ENCODE measurements around the gene MTA3.
"Not testable (repeated sequence)": the region's sequence is repeated elsewhere in the genome, so short reads cannot be mapped to it uniquely, and the experiment has no call there.

Gene MTA3

DNA sequence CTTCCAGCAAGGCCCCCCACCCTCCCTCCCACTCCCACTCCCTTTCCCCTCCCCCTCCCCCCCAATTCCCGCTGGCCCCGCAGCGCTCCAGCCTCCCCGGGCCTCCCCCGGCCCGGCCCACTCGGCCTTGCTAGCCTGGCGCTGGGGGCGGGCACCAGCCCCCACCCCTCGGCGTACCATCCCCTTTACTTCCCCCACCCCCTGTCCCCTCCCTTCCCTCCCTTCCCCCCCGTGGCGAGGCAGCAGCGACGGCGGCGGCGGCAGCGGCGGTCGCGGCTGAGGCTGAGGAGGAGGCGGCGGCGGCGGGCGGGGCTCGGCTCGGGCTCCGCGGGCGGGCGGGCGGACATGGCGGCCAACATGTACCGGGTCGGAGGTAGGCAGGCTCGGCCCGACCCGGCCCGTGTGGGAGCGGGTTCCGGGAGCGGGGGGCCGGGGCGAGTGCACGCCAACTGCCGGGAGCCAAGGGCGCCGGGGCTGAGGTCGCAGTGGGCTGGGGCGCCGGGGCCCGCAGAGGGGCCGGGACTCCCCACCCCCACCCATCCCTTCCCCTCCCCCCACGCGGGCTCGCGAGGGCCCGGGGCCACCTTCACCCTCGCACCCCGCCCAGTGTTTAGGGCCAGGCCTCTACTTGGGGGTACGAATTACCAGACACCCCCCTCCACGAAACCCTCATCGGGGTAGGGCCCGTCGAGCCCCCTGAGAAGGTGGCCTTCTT is at the start of gene MTA3:
Gene MTA3 (plus strand): TSS at position 232 of the 715 bp plus-strand sequence. CDS start 114 bp downstream, at position 346.
- peak in 50 of 58 donors; percentile 5 to 71 (median 49) for DNase-seq

DNA sequence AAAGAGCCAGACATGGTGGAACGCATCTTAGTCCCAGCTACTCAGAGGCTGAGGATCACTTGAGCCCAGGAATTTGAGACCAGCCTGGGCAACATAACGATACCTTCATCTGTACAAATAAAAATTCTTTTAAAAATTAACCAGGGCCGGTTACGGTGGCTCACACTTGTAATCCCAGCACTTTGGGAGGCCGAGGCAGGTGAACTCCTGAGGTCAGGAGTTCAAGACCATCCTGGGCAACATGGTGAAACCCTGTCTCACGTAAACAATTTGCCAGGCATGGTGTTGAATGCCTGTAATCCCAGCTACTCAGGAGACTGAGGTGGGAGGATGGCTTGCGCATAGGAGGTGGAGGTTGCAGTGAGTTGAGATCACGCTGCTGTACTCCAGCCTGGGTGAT is 48.8 kb upstream of the MTA3 start:
- DNase-seq: no peak

DNA sequence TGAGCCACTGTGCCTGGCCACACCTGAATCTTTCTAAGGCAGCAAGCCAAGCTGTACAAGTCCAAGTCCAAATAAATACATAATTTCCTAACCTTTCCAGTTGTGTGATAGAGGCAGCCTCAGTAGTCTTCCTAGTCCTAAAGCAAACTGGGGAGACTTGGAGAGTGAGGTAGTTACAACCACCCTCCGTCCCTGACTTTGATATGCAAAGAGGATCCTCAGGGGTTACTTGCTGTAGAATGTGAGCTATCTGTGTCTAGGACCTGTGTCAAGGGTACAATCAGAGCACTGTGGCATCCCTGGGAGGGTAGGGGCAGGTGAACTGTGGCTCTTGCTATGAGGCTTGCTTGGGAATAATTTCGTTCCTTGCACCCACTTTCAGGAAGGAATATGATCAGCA is 46.4 kb upstream of the MTA3 start:
- no peak for DNase-seq

DNA sequence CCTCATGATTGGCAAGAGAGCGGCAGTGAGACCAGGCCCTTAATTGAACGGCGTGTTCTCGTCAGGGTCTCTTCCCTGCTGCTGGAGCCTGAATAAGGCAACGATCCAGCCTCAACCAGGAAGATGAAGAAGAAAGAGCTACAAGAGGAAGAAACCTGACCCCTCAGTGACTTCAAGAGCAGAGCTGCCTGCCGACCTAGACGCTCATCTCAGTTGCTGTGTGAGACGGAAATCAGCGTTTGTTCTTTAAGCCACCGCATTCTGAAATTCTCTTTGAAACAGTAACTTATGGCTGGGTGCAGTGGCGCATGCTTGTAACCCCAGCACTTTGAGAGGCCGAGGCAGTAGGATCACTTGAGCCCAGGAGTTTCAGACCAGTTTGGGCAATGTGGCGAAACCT is 45.1 kb upstream of the MTA3 start:
- no peak for DNase-seq

DNA sequence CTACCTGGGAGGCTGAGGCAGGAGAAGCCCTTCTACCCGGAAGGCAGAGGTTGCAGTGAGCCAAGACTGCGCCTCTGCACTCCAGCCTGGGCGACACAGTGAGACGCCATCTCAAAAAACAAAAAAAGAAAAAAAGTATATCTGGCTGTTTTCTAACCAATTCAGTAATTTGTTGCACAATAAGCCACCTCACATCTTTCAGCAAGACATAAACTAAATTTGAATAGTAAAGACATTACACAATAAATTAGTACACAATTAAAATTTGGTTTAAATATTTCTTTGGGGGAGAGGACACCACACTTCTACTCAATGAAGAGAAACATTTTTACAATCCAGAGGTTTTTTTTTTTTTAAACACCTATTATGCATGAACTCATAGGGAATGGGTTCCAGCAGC is 36.0 kb upstream of the MTA3 start:
- DNase-seq: no peak

DNA sequence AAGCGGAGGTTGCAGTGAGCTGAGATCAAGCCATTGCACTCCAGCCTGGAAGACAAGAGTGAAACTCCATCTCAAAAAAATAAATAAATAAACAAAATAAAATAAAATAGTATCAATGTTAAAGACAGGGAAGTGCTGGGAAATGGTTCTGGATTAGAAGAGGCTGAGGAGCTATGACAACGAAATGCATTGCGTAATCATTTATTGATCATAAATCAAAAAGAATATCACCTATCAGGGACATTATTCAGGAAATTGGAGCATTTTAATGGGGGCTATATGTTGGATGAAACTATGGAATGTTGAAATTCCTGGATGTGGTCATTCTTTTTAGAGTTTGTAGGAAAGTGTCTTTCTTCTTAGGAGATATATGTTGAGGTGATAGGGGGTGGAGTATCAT is 30.9 kb upstream of the MTA3 start:
- DNase-seq: no peak

DNA sequence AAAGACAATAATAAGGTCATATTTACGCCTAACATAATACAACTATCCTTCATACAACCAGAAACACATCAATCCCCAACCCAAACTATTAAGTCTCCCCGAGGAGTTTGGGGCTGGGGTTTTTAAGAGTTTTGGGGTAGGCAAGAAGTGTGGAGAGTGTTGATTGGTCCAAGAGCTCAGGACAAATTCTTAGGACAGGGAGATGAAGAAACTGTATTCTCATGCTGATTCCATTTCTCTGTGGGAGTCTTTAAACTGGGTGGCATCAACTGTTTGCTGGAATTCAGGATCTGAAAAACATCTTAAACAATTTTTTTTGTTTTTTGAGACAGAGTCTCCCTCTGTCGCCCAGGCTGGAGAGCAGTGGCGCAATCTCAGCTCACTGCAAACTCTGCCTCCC is 25.6 kb upstream of the MTA3 start:
- DNase-seq: no peak

DNA sequence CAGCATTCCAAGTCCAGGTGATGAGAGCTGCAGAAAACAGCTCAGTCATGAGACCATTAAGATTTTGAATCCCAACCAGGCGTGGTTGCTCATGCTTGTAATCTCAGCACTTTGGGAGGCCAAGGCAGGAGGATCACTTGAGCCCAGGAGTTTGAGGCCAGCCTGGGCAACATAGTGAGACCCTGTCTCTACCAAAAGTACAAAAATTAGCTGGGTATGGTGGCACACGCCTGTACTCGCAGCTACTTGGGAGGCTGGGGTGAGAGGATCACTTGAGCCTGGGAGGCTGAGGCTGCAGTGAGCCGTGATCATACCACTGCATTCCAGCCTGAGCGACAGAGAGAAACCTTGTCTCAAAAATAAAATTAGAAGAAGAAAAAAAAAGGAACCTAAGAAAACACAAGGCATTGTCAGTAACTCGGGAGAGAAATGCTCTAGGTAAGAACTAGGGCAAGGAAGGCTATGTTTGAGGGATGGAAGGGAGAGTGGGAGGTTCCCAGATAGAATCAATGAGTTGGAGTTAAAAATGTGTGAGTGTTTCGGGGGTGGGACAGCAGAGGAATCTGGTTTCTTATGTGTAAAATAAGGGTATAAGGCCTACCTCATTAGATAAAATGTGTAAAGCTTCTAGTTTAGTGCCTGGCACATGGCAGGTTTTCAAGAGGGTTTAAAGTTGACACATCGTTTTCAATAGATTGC is 23.3 kb upstream of the MTA3 start:
- DNase-seq: no peak

DNA sequence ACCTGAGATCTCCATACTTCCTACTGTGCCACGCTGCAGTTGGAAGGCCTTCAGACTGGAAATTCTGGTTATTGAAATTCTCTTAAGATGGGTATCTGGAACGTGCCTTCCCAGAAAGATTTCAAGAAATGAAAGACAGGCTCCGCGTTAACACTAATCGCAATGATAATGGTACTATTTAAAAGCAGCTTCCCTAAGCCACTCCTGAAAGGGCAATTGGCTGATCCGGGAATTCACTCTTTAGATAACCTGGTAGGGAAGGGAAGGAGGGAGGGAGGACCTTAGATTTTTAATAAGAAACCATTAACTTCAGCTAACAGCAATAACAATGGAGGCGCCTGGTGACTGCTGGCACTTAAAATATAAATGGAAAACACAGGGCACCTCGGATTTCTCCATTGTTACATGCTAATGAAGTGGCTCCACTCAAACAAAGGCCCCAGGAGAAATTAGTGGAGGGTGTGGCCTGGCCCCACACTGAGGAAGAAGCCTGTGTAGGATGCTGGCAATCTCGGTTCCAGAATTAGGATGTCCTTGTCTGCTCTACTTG is 22.5 kb upstream of the MTA3 start:
- DNase-seq: no peak

DNA sequence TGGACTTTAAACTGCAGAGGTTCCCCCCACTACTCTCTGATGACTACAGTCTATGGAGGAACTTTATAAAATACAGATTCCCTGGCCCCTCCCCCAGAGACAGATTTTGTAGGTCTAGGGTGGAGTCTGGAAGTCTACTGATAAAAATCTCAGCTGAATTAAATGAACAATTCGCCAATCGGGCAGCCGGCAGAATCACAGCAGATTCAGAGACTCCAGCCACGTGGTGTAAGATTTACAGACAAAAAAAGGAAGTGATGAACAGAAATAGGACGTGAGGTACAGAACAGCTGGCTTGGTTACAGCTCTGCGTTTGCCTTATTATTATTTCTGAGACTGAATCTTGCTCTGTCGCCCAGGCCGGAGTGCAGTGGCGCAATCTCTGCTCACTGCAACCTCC is 21.4 kb upstream of the MTA3 start:
- peak in 4 of 58 donors; percentile 5 to 9 (median 8) for DNase-seq

DNA sequence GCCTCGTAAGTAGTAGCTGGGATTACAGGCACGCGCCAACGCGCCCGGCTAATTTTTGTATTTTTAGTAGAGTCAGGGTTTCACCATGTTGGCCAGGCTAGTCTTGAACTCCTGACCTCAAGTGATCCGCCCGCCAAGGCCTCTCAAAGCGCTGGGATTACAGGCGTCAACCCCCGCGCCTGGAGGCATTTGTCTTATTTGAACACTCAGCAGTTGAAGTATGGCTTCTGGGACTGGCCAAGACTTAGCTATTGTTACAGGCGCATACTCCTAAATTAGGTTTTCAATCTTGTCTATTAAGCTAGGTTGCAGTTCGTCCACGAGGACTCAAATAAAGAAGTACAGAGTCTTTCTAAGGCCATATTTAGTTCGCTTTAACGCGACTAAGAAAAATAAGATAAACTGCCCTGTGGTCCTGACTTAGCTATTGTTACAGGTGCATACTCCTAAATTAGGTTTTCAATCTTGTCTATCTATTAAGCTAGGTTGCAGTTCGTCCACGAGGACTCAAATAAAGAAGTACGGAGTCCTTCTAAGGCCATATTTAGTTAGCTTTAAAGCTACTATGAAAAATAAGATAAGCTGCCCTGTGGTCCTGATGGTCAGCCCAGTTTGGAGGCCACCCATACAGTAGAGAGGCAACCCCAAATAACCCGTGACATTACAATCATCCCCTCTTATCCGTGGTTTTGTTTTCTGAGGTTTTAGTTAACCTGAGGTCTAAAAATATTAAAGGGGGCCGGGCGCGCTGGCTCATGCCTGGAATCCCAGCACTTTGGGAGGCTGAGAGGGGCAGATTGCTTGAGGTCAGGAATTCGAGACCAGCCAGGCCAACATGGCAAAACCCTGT is 20.8 kb upstream of the MTA3 start:
- DNase-seq: no peak

DNA sequence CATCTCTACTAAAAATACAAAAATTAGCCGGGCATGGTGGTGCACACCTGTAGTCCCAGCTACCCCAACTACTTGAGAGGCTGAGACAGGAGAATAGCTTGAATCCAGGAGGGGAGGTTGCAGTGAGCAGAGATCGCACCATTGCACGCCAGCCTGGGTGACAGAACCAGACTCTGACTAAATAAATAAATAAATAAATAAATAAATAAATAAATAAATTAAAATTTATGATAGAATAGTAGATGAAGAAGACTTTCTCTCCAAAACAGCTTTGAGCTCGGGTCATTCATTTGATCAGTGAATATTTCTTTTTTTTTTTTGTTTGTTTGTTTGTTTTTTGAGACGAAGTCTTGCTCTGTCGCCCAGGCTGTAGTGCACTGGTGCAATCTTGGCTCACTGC is 17.6 kb upstream of the MTA3 start:
- no peak for DNase-seq

DNA sequence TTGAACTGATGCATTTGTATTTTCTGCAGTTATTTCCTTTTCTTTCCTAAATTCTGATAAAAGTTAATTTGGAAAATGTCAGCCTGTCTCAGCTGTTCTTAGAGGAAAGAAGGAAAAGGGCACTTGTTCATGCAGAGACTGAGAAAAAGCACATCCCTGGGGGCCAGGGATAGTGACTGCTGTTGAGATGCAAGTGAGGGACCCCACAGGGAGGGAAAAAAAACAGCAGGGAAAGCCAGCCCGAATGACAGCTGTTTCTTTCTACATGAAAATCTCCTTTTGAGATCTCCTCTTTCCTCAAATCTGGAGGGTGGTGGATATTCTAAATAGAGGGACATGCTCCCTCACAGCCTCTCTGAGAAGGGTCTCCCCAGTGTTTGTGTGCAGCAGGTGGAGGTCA is 14.0 kb upstream of the MTA3 start:
- DNase-seq: no peak

DNA sequence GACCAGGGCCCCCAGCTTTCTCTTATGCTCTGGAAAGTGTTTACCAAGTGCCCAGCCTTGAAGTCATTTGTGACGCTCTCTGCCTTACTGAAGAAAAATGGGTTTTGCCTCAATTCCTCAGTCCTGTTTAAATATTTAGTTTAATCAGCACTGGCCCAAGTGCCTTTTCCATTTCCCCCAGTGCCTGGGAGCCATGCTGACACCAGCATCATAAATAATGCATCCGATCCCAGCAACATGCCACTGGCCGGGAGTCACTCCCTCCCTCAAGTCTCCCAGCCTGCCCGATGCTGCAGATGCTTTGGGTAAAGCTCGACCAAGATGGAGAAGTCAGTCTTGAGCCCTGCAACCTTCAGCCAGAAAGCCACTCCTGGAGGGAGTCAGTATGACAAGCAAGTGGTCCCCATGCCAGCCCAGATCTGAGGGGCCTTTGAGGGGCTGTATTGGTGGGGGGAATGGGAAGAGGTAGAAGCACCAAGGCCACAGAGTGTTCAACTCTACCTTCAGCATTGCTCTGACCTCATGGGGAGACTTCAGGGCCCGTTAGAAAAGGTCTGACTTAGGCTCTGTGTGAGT is 12.0 kb upstream of the MTA3 start:
- no peak for DNase-seq

DNA sequence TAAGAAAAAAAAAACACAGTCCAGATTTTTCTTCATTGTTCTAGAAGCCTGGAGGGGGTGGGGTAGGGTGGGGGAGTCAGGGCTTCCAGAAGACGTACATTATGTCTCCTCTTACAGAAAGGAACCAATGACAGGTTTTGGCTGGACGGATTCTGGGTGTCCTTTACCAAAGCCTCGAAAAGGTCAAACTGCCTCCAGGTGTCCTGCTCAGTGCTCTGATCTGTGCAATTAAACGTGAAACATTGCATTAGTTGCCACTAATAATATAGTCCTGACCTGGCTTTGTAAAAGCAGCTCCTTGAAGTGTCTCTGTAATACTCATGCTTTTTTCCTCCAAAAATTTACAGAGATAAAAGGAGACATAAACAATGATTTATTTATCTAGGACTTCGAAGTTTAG is 11.1 kb upstream of the MTA3 start:
- DNase-seq: no peak

DNA sequence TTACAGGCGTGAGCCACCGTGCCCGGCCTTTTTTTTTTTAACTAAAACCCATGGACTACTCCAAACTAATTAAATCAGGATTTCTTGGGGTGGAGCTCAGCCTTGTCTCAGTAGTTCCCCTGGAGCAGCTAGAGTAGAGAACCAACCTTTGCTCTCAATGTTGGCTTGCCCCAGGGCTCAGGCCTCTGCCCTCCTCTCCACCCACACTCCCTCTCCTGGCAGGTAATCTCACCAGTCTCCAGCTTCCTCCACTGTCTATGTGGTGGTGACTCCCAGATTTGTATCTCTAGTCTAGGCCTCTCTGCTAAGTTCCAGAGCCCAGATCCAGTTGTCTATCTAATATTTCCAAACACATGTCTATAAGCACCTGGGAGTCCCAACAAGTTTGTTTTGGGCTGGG is 9.6 kb upstream of the MTA3 start:
- no peak for DNase-seq

DNA sequence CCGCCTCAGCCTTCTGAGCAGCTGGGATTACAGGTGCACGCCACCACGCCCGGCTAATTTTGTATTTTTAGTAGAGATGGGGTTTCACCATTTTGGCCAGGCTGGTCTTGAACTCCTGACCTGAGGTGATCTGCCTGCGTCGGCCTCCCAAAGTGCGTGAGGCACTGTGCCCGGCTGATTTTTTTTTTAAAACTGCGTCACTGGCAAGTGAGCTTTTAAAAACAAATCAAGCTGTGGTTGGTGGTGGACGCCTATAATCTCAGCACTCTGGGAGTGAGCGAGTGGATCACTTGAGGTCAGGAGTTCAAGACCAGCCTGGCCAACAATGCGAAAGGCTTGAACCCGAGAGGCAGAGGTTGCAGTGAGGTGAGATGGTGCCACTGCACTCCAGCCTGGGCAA is 8.3 kb upstream of the MTA3 start:
- DNase-seq: not testable (repeated sequence)

DNA sequence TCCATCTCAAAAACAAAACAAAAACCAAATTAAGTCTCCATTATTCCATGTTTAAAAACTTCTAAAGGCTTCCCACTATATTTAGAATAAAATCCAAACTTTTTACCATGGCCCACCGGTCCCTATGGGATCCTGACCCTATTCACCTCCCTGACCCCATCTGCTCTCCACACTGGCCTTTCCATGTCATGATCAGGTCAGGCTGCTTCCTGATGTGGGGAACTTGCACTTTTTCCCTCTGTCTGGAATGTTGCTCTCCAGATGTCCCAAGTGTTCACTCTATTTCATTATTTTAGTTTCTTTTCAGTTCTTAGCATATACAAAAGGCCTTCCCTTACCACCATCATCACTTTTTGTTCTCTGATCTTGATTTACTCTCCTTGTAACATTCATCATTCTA is 7.5 kb upstream of the MTA3 start:
- DNase-seq: no peak

DNA sequence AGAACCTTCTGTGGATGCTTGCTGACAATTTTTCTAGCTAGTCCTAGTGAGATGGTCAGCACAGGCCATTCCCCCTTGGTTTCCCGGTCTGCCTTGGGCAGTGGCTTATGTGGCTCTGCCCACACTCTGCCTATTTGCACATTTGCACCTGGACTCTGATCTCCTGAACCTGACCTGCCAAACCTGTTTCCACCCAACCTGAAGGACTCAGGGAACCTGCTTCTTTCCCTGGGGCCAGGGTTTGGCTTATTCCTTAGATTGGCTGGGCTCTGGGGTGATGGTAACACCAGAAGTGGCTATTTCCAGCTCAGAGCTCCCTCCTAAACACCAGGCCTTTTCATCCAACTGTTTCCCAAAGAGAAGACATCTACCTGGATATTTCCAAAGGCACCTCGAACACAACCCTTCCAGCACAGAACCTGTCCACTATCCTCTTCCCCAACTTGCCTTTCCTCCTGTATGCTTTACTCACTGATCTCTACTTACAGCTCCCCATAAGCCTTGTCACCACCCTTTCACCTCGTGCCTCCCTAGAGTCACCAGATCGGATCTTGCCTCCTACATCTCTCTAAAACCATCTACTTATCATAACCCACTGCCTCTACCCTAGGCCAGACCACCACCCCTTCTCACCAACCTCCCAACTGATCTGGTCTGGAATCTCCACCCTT is 5.8 kb upstream of the MTA3 start:
- peak in 1 of 58 donors; percentile 9 for DNase-seq

DNA sequence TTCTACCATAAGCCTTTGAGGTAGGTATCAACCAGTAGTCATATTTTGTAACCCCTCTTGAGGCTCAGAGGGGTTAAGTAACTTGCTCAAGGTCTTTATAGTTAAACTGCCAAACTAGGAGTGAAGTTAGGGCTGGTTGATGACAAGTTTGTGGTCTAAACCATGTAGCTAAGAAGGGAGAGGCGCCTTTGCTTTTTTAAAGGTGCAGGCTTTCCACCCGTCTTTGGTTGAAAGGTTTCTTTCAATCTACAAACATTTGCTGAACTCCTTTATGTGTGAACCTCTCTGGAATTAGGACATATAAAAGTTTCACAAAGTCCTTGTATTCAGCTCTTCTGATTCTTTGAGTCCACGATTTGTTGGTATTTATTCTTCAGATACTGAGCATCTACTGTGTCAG is 2.4 kb upstream of the MTA3 start:
- no peak for DNase-seq

DNA sequence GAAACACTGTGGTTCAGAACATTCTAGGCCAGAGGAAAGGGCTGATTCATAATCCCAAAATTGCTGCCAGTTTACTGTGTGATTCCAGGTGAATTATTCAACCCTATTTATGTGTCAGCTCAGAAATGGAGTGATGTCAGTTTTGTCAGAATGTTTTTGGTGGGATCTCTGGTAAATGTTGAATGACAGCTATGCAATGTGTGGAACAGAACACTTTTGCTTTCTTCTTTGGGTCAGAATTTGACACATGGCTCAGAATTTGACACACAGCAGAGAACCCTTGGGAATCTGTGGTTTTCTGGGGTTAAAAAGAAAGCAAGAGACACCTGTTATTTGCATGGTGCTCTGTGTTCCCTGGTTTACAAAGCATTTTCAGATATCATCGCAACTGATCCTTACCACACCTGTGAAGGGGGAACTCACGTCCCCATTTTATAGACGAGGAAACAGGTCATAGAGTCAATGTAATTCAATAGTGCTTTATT is 1.6 kb upstream of the MTA3 start:
- DNase-seq: no peak

Data from anterior cingulate cortex (tissue), 58 donors.